ENCODE data around the gene NT5DC1. TPM values are rescaled to one million over a fixed set of nuclear protein-coding genes. Genes with fewer than 3 reads are reported as not detected.
A peak's percentile ranks its signal among the peaks of the same experiment; 100 is the strongest.

NT5DC1 gene
- total and polyA plus RNA-seq, 10 of the 15 experiments (the other 5 are each of a cell fraction or from before 2014, with no cell fraction given), result 40.8 to 140 (median 66.8) TPM

DNA sequence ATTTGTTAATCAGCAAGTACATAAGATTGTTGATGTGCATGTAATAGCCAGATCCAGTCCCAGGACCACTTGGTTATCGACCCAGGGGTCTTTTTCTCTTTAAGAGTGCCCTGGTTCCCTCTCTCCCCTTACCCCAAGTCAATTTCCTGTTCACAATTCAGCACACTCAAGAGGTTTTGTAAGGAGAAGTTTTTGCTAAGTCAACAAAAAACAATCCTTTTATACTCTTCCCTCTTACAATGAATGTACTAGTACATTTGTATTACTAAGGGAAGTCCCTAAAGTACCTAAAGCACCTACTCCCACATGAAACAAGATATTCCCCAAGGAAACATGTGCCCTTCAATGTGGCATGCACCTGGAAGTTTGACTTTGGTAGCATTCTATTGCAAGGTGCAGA lies 1.6 kb upstream of the NT5DC1 start:
- Histone ChIP-seq H3K27me3 (replicated peaks in 1 of 2; ENCODE audit: control insufficient read depth in 2 of 2, insufficient read depth in 2 of 2, low read length in 1 of 2) (no peaks in the 10 kb centered on the region), H3K27ac (ENCODE audit: control insufficient read depth, insufficient read depth) (peak overlapping the region; percentile 93), H3K4me3 (peak overlapping the region; percentile 67), H3K4me2 (ENCODE audit: control insufficient read depth, insufficient read depth) (peak overlapping the region; percentile 81), H3K36me3 (ENCODE audit: control insufficient read depth in 2 of 2, insufficient read depth in 2 of 2, low read length in 1 of 2) (no peaks in the 10 kb centered on the region), H3K9me3 (replicated peaks; ENCODE audit: control insufficient read depth, insufficient read depth, low read length) (peaks cover 10% of the 10 kb centered on the region; the same call in 2 of the 3 replicates), H3K79me2 (ENCODE audit: control insufficient read depth, insufficient read depth, low read length) (peaks cover 77% of the 10 kb centered on the region), H4K20me1 (ENCODE audit: control insufficient read depth, insufficient read depth) (no peaks in the 10 kb centered on the region), H3K4me1 (ENCODE audit: control insufficient read depth, insufficient read depth, low read length) (peaks cover 13% of the 10 kb centered on the region), H3K9ac (ENCODE audit: control insufficient read depth, insufficient read depth, low read length) (peak overlapping the region; percentile 39; the same call in 1 of the 2 replicates), H2AFZ (ENCODE audit: control insufficient read depth, low read depth, low read length) (peak overlapping the region; percentile 15; the same call in 1 of the 2 replicates)
- TF ChIP-seq IKZF2 (IDR thresholded peaks at IDR 0.05), result peak in 1 of 2 experiments; percentile 20; a peak in 1 of 4 replicates
- TF ChIP-seq, protein P1, sequence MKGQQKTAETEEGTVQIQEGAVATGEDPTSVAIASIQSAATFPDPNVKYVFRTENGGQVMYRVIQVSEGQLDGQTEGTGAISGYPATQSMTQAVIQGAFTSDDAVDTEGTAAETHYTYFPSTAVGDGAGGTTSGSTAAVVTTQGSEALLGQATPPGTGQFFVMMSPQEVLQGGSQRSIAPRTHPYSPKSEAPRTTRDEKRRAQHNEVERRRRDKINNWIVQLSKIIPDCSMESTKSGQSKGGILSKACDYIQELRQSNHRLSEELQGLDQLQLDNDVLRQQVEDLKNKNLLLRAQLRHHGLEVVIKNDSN (IDR thresholded peaks at IDR 0.05; ENCODE audit: borderline replicate concordance, extremely low read length, insufficient read depth, low read depth, low read length), result no peak
- intact Hi-C loops (cut with micrococcal nuclease; ENCODE audit: unreplicated experiment) (loop anchor here (10.0 kb wide), 1 partner anchor 1384 kb away; no protein-coding TSS in a partner anchor), in situ Hi-C loops (cut with MboI) (loop anchor here (5.0 to 10.0 kb wide), 2 partner anchors 87 to 204 kb away; no protein-coding TSS in a partner anchor)
- FAIRE-seq (no peak), ATAC-seq (no peak), DNase-seq (ENCODE audit: low read depth, low spot score) (no peak)
- no TSS peak for BruUV-seq (replicated peaks)
- POLR2A ChIA-PET, result interaction anchor here (1.0 to 4.6 kb wide), 3 partner anchors 11 to 81 kb away, joined by 4 to 30 read pairs (median 7); no protein-coding TSS in a partner anchor
- 38% methylated on average over 1 of the region's 1 CpG for WGBS (ENCODE audit: insufficient coverage, insufficient replicate concordance, low lambda C conversion rate, missing lambda C conversion rate)
- SMC1A ChIA-PET (ENCODE audit: uncharacterized antibody, unreplicated experiment), result interaction anchor here (0.6 to 5.0 kb wide), 7 partner anchors 13 to 407 kb away, joined by 3 to 91 read pairs (median 35); no protein-coding TSS in a partner anchor
- RAD21 ChIA-PET (ENCODE audit: unreplicated experiment), result interaction anchor here (1.3 to 5.0 kb wide), 4 partner anchors 12 to 90 kb away, joined by 3 to 102 read pairs (median 46); no protein-coding TSS in a partner anchor
- CTCF ChIA-PET, result interaction anchor here (0.7 to 5.0 kb wide), 6 partner anchors 7 to 88 kb away, joined by 4 to 183 read pairs (median 40); no protein-coding TSS in a partner anchor

DNA sequence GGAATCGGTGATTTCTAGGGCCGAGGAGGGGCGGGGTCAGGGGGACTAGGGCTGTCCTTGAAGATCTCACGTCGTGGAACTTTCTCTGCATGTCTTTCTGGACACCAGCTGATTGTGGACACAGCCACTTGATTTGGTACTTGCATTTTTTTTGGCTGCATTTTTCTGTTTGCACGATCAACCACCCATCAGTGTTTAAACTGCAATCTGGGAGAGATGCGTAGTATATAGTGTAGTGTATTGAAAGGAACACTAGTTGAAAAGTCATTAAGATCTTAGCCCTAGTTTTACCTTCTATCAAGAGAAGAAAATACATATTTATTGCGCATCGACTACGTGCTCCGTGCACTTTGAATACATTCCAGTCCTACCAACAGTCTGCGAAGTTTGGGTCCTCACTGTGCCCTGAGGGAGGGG lies 657 bp downstream of the NT5DC1 start:
- intact Hi-C loops (cut with micrococcal nuclease; ENCODE audit: unreplicated experiment), result loop anchor here (1.0 to 10.0 kb wide), 3 partner anchors 90 to 303 kb away; no protein-coding TSS in a partner anchor
- Histone ChIP-seq H3K4me3 (peak overlapping the region; percentile 67), H3K9me3 (replicated peaks; ENCODE audit: control insufficient read depth, insufficient read depth, low read length) (peaks cover 5% of the 10 kb centered on the region; the same call in 2 of the 3 replicates), H3K27ac (ENCODE audit: control insufficient read depth, insufficient read depth) (peak overlapping the region; percentile 93), H4K20me1 (ENCODE audit: control insufficient read depth, insufficient read depth) (no peaks in the 10 kb centered on the region), H3K9ac (ENCODE audit: control insufficient read depth, insufficient read depth, low read length) (peak overlapping the region; percentile 92), H3K4me2 (ENCODE audit: control insufficient read depth, insufficient read depth) (peak overlapping the region; percentile 91), H3K27me3 (replicated peaks in 1 of 2; ENCODE audit: control insufficient read depth in 2 of 2, insufficient read depth in 2 of 2, low read length in 1 of 2) (no peaks in the 10 kb centered on the region), H3K4me1 (ENCODE audit: control insufficient read depth, insufficient read depth, low read length) (peaks cover 23% of the 10 kb centered on the region), H2AFZ (ENCODE audit: control insufficient read depth, low read depth, low read length) (peak overlapping the region; percentile 97), H3K79me2 (ENCODE audit: control insufficient read depth, insufficient read depth, low read length) (peaks cover 90% of the 10 kb centered on the region), H3K36me3 (ENCODE audit: control insufficient read depth in 2 of 2, insufficient read depth in 2 of 2, low read length in 1 of 2) (no peaks in the 10 kb centered on the region; a peak in 1 of 4 replicates)
- ChIA-PET POLR2A (interaction anchor here (0.6 to 4.4 kb wide), 14 partner anchors 8 to 470 kb away, joined by 3 to 51 read pairs (median 4); partner anchors contain the start of genes DSE, FRK and RWDD1), SMC1A (ENCODE audit: uncharacterized antibody, unreplicated experiment) (interaction anchor here (0.6 to 5.3 kb wide), 16 partner anchors 11 to 211 kb away, joined by 3 to 57 read pairs (median 4); partner anchors contain the start of gene FRK), RAD21 (ENCODE audit: unreplicated experiment) (interaction anchor here (0.6 to 4.0 kb wide), 15 partner anchors 10 to 179 kb away, joined by 3 to 61 read pairs (median 4); partner anchors contain the start of genes FRK and TSPYL1), CTCF (interaction anchor here (0.8 to 7.9 kb wide), 9 partner anchors 10 to 172 kb away, joined by 3 to 106 read pairs (median 8); no protein-coding TSS in a partner anchor)
- in situ Hi-C loops (cut with MboI), result no loop called here
- WGBS (ENCODE audit: insufficient coverage, insufficient replicate concordance, low lambda C conversion rate, missing lambda C conversion rate), result under 1% methylated on average over 12 of the region's 12 CpGs
- TSS peak; percentile 52 for BruUV-seq (replicated peaks)
- ATAC-seq (no peak; the same call in 1 of the 3 replicates), FAIRE-seq (peak; percentile 31), DNase-seq (ENCODE audit: low read depth, low spot score) (no peak)
- TF ChIP-seq RB1 (IDR thresholded peaks at IDR 0.05; ENCODE audit: borderline replicate concordance), result no peak
- TF ChIP-seq, protein P2, sequence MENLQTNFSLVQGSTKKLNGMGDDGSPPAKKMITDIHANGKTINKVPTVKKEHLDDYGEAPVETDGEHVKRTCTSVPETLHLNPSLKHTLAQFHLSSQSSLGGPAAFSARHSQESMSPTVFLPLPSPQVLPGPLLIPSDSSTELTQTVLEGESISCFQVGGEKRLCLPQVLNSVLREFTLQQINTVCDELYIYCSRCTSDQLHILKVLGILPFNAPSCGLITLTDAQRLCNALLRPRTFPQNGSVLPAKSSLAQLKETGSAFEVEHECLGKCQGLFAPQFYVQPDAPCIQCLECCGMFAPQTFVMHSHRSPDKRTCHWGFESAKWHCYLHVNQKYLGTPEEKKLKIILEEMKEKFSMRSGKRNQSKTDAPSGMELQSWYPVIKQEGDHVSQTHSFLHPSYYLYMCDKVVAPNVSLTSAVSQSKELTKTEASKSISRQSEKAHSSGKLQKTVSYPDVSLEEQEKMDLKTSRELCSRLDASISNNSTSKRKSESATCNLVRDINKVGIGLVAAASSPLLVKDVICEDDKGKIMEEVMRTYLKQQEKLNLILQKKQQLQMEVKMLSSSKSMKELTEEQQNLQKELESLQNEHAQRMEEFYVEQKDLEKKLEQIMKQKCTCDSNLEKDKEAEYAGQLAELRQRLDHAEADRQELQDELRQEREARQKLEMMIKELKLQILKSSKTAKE (IDR thresholded peaks at IDR 0.05; ENCODE audit: low read depth, poor library complexity, severe bottlenecking), result peak; percentile 14
- TF ChIP-seq ZNF274 (IDR thresholded peaks at IDR 0.05; ENCODE audit: insufficient read depth, insufficient read length), result no peak
- TF ChIP-seq, protein P3, sequence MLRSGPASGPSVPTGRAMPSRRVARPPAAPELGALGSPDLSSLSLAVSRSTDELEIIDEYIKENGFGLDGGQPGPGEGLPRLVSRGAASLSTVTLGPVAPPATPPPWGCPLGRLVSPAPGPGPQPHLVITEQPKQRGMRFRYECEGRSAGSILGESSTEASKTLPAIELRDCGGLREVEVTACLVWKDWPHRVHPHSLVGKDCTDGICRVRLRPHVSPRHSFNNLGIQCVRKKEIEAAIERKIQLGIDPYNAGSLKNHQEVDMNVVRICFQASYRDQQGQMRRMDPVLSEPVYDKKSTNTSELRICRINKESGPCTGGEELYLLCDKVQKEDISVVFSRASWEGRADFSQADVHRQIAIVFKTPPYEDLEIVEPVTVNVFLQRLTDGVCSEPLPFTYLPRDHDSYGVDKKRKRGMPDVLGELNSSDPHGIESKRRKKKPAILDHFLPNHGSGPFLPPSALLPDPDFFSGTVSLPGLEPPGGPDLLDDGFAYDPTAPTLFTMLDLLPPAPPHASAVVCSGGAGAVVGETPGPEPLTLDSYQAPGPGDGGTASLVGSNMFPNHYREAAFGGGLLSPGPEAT (IDR thresholded peaks at IDR 0.05; ENCODE audit: low read depth), result no peak
- TF ChIP-seq CBFB (IDR thresholded peaks at IDR 0.05; ENCODE audit: low read depth), result no peak

Data from GM12878 (cell line).